KMS-11 (cell line): Measurements from ENCODE around the gene SLC10A7.

Source experiments
- H2AFZ ChIP-seq: fragments of 200-600 bp; sonication (generic); 2 replicates; pipeline ENCODE4 v1.6.1; 2016; ENCODE audit warnings: antibody characterized with exemption, mixed run types, low read depth
- H3K27ac ChIP-seq: fragments of 200-600 bp; sonication (generic); 2 replicates; pipeline ENCODE4 v1.6.1; 2016; ENCODE audit warnings: mild to moderate bottlenecking, mixed run types
- H3K27me3 ChIP-seq: fragments of 200-600 bp; sonication (generic); 2 replicates; pipeline ENCODE4 v1.6.1; 2017; ENCODE audit warnings: mild to moderate bottlenecking, low read depth, mixed run types, moderate library complexity; ENCODE audit not compliant: insufficient read depth
- H3K36me3 ChIP-seq: fragments of 200-600 bp; sonication (generic); 2 replicates; pipeline ENCODE4 v1.6.1; 2017; ENCODE audit warnings: mild to moderate bottlenecking, mixed run types; ENCODE audit not compliant: insufficient read depth
- H3K4me1 ChIP-seq: fragments of 200-600 bp; sonication (generic); 2 replicates; pipeline ENCODE4 v1.6.1; 2016; ENCODE audit warnings: mild to moderate bottlenecking, low read depth, mixed run types; ENCODE audit not compliant: poor library complexity, severe bottlenecking
- H3K4me2 ChIP-seq: fragments of 200-600 bp; sonication (generic); 2 replicates; pipeline ENCODE4 v1.7.0; 2016; ENCODE audit warnings: mild to moderate bottlenecking, mixed run types
- H3K4me3 ChIP-seq: fragments of 200-600 bp; sonication (generic); IDR thresholded peaks from 2 replicates; pipeline ENCODE4 v1.6.1; 2017; ENCODE audit warnings: low read depth, low read length, mixed read lengths; ENCODE audit not compliant: insufficient read depth
- H3K79me2 ChIP-seq: fragments of 200-600 bp; sonication (generic); 2 replicates; pipeline ENCODE4 v1.6.1; 2016; ENCODE audit warnings: low read depth, mixed run types; ENCODE audit not compliant: insufficient read depth
- H3K9ac ChIP-seq: fragments of 200-600 bp; sonication (generic); 2 replicates; pipeline ENCODE4 v1.6.1; 2016; ENCODE audit warnings: mild to moderate bottlenecking, mixed run types
- H4K20me1 ChIP-seq: fragments of 200-600 bp; sonication (generic); 2 replicates; pipeline ENCODE4 v1.6.1; 2016; ENCODE audit warnings: mild to moderate bottlenecking, mixed run types; ENCODE audit not compliant: insufficient read depth
- CTCF ChIP-seq: fragments of 200-600 bp; sonication (generic); conservative IDR thresholded peaks from 2 replicates; pipeline ENCODE4 v1.6.1; 2017; ENCODE audit warnings: low read depth, mild to moderate bottlenecking, antibody characterized with exemption, low read length, moderate library complexity, mixed read lengths

Gene SLC10A7

GRCh38 chr4:146265950-146266490 lies 255.7 kb downstream of the SLC10A7 start:
- Histone ChIP-seq H3K27me3 (no peaks in the 10 kb centered on the region), H2AFZ (no peak overlapping the region), H3K27ac (no peak overlapping the region), H3K4me1 (peaks cover 8% of the 10 kb centered on the region), H3K9ac (no peak overlapping the region), H3K4me3 (no peak overlapping the region), H3K4me2 (no peak overlapping the region), H3K36me3 (no peaks in the 10 kb centered on the region), H3K79me2 (no peaks in the 10 kb centered on the region), H4K20me1 (no peaks in the 10 kb centered on the region)
- TF ChIP-seq CTCF, result no peak

GRCh38 chr4:146263793-146264192 lies 257.9 kb downstream of the SLC10A7 start:
- Histone ChIP-seq H3K4me1 (no peaks in the 10 kb centered on the region), H3K27me3 (no peaks in the 10 kb centered on the region), H3K9ac (no peak overlapping the region), H3K4me3 (no peak overlapping the region), H3K36me3 (no peaks in the 10 kb centered on the region), H3K27ac (no peak overlapping the region), H4K20me1 (no peaks in the 10 kb centered on the region), H2AFZ (no peak overlapping the region), H3K4me2 (no peak overlapping the region), H3K79me2 (no peaks in the 10 kb centered on the region)
- TF ChIP-seq CTCF, result no peak

GRCh38 chr4:146261041-146261440 lies 260.7 kb downstream of the SLC10A7 start:
- no peak for TF ChIP-seq CTCF
- H3K9ac ChIP-seq, result no peak overlapping the region
- no peak overlapping the region for H3K4me2 ChIP-seq
- H3K27me3 ChIP-seq, result no peaks in the 10 kb centered on the region
- no peak overlapping the region for H3K4me3 ChIP-seq
- no peaks in the 10 kb centered on the region for H3K36me3 ChIP-seq
- H2AFZ ChIP-seq, result no peak overlapping the region
- H3K4me1 ChIP-seq, result no peaks in the 10 kb centered on the region
- no peaks in the 10 kb centered on the region for H4K20me1 ChIP-seq
- H3K27ac ChIP-seq, result no peak overlapping the region
- H3K79me2 ChIP-seq, result no peaks in the 10 kb centered on the region

GRCh38 chr4:146260521-146260920 lies 261.2 kb downstream of the SLC10A7 start:
- Histone ChIP-seq H3K4me3 (no peak overlapping the region), H3K36me3 (no peaks in the 10 kb centered on the region), H3K79me2 (no peaks in the 10 kb centered on the region), H3K27me3 (no peaks in the 10 kb centered on the region), H3K9ac (no peak overlapping the region), H3K4me1 (no peaks in the 10 kb centered on the region), H4K20me1 (no peaks in the 10 kb centered on the region), H3K4me2 (no peak overlapping the region), H3K27ac (no peak overlapping the region), H2AFZ (no peak overlapping the region)
- TF ChIP-seq CTCF, result no peak
